GM18505 (cell line): ENCODE results near the gene MTX1.
A peak's percentile ranks its signal among the peaks of the same experiment; 100 is the strongest.

Experiments
- ATAC-seq: cut with Tn5 transposase; IDR thresholded peaks from one replicate; pipeline ENCODE4 v1.9.1; 2021; ENCODE audit not compliant: unreplicated experiment
- POLR2A ChIP-seq: IDR thresholded peaks from 4 replicates; pipeline ENCODE4 v1.6.1; 2011; ENCODE audit warnings: borderline replicate concordance; ENCODE audit not compliant: insufficient read depth, insufficient read length; ENCODE audit errors: extremely low read depth

Gene MTX1

DNA sequence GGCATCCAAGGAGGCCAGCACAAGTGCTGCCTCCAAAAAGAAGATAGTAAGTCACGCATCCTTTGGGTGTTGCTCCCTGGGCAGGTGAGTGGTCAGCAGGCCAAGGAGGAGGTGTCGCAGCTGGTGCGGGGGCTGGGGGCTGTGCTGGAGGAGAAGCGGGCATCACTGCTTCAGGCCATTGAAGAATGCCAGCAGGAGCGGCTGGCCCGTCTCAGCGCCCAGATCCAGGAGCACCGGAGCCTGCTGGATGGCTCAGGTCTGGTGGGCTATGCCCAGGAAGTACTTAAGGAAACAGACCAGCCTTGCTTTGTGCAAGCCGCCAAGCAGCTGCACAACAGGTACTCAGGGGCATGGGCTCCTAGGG, 30.6 kb upstream of the MTX1 start:
- no peak for TF ChIP-seq POLR2A
- no peak for ATAC-seq

DNA sequence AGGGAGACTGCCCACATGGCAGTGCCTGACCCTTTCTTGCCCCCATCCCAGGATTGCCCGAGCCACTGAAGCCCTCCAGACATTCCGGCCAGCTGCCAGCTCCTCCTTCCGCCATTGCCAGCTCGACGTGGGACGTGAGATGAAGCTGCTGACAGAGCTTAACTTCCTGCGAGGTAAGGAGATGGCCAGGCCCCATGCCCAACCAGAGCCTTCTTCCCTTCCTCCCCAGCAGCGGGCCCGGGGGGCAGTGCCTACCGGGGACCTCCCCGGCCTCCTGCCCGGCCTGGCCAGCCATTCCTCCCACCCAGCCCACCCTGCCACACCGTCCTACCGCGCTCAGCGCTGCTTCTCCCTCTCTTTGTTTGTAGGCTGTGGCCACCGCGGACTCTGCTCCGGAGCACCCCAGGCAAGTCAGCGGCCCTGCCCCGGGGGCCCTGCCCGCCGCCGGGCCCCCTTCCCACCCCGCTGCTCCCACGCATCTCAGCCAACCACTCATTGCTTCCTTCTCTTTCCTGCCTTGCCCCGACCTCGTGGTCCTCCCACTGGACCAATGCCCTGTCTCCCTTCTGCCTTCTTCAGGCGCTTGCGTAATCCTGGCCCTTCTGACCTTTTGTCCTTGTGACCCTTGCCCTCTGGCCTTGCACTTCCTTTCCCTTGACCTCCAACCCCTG, 29.9 kb upstream of the MTX1 start:
- no peak for TF ChIP-seq POLR2A
- ATAC-seq: no peak

DNA sequence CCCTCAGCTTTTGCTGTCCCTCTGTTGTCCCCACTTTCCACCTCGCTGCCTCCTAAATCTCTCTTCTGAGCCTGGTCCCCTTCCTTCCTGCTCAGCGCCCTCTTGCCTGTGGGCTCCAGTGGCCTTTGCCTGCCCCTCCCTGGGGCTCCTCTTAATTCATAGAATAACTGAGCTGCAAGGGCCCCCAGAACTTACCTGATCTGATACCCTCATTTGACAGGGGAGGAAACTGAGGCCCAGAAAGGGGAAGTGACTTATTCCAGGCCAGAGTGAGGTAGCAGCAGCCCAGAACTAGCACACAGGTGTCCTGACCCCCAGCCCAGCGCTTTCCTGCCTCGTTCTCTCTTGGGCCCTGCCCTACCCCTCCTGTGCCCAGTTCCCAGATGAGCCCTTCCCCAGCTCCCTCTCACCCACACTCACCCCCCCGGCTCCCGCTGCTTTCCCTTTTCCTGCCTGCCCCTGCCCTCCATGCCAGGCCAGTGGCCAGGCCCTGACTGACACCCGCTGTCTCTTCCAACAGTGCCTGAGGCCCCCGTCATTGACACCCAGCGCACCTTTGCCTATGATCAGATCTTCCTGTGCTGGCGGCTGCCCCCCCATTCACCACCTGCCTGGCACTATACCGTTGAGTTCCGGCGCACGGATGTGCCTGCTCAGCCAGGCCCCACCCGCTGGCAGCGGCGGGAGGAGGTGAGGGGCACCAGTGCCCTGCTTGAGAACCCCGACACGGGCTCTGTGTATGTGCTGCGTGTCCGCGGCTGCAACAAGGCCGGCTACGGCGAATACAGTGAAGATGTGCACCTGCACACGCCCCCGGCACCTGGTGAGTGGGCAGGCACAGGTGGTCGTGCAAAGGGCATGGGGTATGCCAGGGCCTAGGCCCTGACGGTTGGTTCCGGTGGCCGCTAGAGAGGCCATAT, 29.1 kb upstream of the MTX1 start:
- no peak for ATAC-seq
- no peak for TF ChIP-seq POLR2A

DNA sequence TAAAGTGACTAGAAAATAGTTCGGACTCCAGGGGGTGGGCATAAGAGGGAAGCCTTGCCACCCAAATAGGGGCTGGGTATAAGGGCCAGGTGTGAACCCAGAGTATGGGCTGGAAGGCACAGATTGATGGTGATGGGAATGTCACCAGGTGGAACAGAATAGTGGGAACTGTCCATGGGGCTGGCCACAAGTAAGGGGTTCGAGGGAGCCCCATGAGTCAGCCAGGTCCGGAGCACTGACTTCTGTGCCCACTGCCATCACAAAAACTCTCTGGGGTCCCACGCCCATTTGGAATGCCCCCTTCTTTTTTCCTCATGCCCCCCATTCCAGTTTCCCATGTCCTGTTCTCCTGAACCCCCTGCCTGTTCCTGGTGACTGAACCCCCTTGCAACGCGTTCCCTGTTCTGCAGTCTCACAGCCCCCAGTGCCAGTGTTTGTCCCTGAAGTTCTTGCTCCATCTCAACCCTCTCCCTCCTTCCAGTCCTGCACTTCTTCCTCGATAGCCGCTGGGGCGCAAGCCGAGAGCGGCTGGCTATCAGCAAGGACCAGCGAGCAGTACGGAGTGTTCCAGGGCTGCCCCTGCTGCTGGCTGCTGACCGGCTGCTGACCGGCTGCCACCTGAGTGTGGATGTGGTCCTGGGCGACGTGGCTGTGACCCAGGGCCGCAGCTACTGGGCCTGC, 27.0 kb upstream of the MTX1 start:
- no peak for ATAC-seq
- TF ChIP-seq POLR2A: no peak

DNA sequence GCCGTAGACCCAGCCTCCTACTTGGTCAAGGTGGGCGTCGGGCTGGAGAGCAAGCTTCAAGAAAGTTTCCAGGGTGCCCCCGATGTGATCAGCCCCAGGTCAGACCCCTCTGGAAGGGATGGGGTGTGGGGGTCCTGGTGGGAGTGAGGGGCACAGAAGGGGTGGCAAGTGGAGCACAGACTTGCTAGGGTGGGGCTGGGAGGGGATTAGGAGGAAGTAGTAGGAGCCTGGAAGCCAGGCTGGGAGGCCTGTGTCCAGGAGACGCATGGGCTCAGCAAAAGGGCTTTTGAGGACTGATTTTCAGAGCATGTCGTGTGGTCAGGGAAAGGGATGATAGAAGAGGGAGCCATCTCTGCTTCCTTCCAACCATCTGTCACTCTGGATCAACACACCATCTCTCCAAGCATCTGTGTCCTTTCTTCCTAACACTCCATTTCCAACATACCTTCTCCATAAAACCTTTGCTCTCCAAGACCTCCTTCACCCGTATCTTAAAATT, 26.4 kb upstream of the MTX1 start:
- TF ChIP-seq POLR2A: no peak
- no peak for ATAC-seq

DNA sequence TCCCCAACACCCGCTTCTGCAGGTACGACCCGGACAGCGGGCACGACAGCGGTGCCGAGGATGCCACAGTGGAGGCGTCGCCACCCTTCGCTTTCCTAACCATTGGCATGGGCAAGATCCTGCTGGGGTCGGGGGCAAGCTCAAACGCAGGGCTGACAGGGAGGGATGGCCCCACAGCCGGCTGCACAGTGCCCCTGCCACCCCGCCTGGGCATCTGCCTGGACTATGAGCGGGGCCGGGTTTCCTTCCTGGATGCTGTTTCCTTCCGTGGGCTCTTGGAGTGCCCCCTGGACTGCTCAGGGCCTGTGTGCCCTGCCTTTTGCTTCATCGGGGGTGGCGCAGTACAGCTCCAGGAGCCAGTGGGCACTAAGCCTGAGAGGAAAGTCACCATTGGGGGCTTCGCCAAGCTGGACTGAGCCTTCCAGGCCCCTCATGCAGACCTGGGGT, 24.7 kb upstream of the MTX1 start:
- no peak for ATAC-seq
- no peak for TF ChIP-seq POLR2A

DNA sequence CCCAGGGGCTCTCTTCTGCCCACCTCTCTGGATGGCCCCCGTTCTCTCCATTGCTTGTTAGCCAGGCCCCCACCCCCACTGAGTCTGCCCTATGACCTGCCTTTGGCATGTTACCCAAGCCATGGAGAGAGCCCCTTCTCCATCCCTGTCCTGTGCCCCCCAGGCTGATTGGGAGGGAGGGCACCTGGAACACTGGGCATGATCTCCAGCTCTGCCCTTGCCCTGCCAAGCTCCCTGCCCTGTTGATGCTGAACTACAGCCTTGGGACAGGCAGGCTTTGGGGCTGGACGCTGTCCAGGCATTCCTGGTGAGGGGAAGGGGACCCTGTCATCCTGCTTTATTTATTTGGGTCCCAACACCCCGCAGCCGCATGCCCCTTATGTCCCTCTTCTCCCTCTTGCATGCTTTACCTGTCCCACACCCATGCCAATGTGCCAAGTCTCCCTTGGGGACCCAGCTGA, 24.1 kb upstream of the MTX1 start:
- no peak for ATAC-seq

DNA sequence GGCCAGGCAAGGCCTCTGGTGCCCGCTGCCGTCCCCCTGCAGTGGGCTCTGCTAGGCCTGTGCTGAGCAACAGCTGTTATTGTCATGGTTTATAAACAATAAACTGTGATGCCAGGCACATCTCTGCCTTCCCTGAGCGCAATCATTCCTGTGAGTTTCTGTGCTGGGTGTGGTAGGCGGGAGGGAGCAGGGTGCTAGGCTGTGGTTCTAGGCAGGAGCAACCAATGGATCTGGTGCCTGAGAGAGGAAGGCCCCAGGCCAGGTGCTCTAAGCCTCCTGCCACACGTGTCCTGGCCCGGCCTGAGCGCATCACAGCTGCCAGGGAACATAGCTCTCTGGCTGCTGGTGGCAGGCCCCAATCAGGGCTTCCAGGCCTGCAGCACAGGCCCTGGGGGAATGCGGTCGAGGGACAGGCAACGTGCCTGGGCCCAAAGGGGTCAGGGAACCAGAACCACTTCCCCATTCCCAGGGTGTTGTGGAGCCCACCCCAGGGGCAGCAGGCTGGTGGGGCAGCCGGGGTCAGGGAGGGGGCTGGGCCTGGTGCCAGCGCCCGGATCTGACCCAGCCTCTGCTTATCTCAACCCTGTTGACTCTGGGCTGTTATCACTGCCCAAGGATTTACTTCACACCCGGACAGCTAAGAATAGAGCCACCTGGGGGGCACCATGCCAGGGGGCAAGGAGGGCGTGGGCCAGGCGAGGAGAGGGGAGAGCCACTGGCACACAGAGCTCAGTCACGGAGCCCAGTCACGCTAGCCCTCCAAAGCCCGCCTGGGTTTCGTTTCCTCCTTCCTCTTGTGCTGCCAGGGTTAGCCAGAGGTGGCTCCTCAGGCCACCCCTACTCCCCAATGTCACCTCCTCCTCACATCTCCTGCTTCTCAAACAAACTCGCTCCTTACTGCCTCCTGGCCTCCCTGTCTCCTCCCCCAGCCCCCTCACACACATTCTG, 23.4 kb upstream of the MTX1 start:
- peak; percentile 37 for TF ChIP-seq POLR2A

More for the DNA sequence above, 24.1 kb upstream of the MTX1 start:
- TF ChIP-seq POLR2A: no peak

DNA sequence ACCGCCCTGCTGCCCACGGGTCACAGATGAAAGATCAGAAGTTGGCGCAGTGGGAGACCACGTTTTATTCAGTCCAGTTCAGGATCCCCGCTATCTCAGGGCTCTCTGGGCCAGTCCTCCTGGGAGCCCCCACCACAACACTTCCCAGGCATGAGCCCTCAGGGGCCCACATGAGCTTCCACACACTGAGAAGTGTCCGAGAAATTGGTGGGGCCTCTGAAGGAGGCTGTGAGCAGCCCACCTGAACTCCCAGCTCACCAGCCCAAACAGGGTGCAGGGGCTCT, 22.8 kb upstream of the MTX1 start:
- ATAC-seq: no peak
- TF ChIP-seq POLR2A: no peak

More for the DNA sequence above, 23.4 kb upstream of the MTX1 start:
- ATAC-seq: peak; percentile 65

DNA sequence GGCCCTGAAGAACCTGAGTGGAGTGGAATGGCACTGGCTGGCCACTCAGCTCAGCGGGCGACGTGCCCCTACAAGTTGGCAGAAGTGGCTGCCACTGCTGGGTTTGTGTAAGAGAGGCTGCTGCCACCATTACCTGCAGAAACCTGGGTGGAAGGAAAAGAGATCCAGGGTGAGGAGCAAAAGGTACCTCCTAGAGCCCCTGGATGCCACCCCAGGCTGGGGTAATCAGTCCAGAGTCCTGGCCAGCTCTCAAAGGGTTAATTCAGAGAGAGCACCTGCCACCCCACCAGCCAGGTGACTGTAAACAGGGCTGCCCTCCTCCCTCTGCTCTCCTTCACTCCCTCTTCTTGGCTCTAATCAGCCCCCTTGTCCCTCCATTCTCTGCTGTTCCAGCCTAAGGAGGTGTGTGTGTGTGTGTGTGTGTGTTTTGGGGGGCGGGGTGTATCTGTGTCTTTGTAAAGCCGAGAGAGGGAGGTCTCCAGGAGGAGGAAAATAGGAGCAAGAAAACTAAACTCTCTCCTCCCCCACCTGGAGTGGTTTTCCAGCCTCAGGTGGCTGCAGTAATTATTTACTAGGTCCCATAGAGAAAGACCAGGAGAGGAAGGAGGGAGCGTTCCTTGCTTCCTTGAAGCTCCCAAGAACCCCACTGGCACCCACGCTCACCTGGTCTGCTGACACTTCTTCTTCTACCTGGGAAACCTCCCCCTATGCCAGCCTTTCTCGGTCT, 22.3 kb upstream of the MTX1 start:
- no peak for ATAC-seq
- no peak for TF ChIP-seq POLR2A

DNA sequence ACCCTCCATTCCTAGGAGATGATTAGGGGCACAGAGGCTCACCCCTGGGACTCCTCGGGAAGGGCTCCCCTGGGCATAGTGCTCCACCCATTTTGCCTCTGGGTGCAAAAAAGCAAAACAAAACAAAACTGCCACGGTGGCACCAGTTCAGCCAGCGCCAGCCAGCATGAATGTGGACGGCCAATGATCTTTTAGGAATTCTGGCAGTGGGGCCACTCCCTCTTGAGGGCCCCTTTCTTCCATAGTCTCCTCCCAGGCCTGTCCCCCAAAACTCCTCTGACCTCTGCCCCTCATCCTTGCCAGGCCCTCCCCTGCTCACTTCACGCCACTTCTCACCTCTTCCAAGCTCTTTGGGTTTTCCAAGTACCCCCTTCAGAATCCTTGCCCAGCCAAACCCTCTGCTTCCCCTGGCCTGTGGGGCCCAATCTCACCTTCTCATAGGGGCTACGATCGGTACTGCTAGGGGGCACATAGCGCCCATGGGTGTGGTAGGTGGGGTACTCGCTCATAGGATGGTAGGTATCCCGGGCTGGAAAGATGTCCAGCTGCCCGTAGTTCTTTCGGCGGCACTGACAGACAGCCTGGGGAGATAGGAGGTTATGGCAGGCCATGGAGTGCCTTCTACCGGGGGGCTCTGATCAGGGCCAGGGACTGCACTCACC, 21.6 kb upstream of the MTX1 start:
- TF ChIP-seq POLR2A: no peak
- ATAC-seq: no peak
